ENCODE data around the gene TGM2.

TGM2 gene

DNA sequence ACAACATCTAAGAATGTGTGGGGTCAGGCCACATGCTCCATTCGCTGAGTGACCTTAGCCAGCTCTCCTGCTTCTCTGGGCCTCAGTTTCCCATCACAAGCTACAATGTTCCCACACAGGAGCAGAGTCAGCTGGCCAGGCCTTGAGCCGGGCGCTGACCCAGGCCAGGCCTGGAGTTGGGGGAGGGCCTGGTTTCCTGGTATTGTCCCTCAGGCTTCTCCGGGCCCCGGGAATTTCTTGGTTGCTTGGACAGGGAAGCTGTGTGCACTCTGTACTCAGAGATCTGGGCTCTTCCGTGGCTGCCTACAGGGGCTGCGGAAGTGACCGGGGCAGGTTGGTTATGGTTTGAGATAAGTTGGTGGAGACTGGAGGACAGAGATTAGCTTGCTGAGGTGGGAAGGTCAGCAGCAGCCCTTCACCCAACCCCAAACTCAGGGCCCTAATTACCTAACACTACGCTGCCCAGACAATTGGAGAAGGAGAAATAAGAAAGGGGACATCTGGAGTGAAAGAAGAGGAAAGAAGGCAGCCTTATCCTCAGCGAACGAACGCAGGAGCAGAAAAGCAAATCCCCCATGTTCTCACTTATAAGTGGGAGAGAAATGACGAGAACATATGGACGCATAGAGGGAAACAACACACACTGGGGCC is 6.2 kb downstream of the TGM2 start:
- DNase-seq = no peak

DNA sequence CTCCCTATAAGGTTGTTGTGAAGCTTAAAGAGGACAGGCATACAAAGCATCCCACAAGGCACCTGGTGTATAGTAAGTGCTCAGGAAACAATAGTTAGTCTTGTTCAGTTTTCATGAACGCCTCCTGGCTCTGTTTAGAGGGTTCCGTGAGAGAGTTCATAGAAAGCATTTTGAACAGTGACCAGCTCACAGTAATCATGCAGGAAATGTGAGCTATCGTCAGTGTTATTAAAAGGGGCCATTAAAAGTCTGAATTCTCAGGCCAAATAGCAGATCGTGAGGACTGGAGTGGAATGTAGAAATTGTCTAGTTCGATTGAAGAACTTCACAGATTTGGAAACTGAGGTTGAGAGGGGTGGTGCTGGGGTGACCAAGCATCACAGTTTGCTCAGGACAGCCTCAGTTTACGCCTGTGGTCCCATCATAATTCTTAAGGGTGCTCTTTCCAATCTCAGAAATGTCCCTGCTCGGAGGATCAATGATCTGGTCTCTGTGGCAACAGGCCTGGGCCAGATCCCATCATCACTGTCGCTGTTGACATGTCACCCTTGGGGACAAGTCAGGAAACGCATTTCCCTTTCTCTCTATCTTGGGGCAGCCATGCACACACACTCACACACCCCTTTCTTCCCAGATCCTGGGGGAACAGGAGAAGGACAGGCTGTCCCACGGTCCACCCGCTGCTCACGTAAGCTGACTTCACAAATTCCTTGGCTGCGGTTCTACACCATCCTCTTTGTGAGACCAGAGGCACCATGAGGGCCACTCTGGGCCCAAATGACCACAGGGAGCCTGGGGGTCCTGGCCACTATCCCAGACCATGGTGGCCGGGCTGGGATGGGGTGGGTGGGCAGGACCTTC is 7.2 kb downstream of the TGM2 start:
- no peak for DNase-seq

DNA sequence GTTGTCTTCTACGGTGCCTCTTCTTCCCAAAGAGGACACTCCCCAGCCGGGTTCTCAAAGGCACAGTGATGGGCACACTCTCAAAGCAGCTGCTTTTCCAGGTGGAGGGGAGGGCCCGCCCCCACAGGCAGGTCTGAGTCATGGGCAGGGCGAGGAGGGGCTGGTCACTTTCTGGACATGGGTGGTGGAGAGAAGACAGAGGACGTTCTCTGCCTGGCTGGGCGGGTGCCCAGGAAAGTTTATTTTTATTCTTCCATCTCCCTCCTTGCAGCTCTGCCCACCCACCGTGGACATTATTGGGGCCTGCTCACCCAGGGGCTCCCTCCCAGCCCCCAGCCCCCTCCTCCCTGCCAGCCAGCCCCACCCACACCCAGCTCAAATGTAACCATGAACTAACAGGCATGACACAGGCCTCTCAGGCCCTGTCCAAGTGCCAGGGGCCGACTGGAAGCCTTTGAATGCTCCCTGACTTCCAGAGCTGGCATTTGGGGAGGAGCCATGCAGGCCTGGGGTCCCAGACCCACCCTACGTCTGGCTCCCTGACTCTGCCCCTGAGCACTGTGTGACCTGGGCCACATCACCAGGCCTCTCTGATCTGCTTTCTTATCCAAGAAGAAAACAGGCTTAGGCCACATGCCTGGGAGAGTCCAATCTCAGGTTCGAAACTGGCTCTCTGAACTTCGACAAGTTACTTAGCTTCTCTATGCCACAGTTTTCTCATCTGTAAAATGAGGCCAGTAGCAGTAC is 8.0 kb downstream of the TGM2 start:
- DNase-seq = no peak

DNA sequence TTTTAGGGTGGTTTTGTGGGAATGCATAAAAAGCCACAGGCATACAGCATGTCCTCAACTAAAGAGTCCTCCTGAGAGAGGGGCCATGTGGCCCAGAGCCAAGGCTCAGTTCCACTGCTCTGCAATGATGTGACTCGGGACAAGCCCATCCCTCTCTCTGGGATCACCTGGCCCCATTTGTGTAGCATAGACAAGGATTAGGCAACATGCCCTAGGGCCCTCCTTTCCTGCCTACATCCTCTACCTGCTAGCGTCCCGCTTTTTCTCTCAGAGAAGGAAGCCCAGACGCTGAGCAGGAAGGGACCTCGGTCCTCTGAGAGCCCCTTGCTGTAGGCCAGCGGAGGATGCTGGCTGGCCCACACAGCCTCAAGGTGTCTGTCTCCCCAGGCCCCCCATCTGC is 8.8 kb downstream of the TGM2 start:
- no peak for DNase-seq

DNA sequence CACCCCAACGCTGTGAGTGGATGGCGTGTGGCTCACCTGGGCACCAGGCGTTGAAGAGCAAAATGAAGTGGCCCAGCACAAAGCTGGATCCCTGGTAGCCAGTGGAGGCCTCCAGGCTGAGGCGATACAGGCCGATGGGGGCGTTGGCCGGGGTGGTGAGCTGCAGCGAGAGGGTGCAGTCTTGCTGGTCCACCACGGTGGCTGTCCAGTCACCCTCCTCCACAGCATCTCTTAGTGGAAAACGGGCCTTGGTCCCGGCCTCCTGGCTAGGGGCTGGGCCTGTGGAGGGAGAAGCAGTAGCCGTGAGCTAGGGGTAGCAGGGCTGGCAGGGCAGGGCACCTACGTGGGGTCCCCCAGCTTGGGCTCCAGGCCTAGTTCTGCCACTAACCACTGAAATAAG is 9.3 kb downstream of the TGM2 start:
- no peak for DNase-seq

DNA sequence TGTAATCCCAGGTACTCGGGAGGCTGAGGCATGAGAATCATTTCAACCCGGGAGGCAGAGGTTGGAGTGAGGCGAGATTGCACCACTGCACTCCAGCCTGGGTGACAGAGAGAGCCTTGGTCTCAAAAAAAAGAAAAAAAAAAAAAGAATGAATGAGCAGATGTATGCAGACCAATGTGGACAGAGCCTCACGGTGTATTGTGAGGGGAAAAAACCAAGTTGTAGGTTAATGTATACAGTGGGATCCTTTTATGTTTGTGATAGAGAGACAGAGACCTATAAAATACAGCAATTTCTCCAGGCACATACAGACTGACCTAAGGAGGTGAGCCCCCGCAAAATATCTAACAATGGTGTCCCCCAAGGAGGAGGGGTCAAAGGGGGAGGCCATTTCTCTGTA is 11.7 kb downstream of the TGM2 start:
- no peak for DNase-seq

DNA sequence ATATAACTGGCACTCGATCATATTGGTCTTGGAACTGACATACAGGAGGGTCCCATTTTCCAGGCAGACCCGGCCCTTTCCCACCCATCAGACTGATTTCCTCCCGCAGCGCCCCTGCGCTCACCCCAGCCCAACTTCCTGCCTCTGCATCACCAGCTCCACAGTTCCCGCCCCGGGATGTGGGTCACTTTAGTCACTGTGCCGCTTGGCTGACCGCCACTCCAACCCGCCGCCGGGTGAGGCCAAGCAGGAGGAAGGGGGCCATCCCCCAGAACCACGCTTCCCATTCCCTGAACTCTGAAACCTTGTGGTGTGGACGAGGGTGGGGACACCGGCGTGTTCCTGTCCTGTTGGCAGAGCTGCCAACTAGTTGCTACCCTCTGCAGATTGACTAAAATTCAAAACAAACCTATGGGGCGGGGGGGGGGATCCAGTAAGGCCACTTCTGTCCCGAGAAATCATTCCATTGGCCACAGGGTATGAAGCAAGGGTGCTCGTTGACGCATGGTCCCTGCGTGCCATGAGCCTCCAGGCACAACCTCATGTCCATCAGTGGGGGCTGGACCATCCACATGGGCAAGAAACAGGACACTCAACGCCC is 12.3 kb downstream of the TGM2 start:
- DNase-seq = no peak

DNA sequence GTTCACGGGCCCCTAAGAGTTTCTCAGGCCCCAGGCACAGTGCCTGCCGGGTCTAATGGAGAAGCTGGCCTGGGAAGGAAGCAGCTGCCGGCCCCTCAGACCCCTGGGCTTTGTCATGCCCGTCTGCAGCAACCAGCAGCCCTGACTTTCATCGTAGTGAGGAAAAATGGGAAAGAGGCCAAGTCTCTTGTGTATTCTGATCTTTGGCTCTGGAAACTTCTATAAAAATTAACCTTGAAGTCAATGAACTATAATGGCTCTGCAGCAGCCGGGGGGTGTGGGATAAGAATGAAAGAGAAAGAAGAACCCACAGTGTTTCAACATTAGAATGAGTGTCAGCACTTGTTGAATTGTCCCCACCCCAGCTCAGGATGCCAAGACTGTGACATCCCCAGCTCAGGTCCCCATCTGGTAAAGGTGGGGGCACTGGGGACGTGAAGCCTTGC is 12.9 kb downstream of the TGM2 start:
- no peak for DNase-seq

DNA sequence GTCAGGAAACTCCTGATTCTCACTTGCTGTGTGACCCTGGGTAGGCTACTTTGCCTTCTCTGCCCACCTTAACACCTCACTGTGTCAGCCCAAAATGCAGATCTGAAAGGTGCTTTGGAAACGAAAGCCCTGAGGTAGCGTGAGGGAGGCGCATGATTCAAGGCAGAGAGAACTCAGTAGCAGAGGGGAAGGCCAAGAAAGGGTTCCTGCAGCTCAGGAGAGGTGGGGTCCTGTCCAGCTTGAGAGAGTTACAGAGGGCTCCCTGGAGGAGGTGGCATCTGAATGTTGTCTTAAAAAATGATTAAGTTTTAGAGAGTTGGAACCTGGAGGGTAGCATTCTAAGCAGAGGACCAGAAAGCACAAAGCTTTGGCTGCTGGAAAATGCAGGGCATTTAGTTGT is 13.6 kb downstream of the TGM2 start:
- DNase-seq = no peak

DNA sequence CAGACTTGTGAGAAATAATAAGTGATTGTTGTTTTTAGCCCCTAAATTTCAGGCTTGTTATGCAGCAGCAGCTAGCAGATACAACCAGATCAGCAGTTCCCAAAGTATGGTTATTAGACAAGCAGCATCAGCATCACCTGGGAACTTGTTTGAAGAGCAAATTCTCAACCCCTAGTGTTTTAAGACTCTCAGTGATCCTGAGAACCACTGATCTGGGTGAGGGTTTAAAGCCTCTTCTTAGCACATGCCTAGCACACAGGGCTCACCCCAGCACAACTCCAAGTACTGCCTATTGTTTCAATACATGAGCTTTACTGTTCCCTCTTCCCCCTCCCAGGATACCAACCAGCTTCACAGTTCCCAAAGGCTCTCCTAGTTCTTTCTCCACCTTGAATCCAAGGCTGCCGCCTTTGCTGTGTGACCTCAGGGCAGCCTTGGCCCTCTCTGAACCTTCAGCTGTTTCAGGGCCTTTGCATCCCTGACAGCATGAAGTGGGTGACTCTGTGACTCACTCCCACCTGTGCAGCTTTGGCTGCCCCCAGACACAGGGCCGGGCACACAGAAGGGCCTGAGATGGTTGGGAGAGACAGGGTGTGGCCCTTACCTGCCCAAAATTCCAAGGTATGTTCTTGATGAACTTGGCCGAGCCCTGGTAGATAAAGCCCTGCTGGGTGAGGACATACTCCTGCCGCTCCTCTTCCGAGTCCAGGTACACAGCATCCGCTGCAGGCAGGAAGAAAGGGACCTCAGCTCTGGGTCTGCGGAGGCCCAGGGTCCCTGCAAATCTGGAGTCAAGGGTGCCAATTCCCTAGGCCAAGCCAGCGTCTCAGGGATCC is 14.5 kb downstream of the TGM2 start:
- DNase-seq = no peak

DNA sequence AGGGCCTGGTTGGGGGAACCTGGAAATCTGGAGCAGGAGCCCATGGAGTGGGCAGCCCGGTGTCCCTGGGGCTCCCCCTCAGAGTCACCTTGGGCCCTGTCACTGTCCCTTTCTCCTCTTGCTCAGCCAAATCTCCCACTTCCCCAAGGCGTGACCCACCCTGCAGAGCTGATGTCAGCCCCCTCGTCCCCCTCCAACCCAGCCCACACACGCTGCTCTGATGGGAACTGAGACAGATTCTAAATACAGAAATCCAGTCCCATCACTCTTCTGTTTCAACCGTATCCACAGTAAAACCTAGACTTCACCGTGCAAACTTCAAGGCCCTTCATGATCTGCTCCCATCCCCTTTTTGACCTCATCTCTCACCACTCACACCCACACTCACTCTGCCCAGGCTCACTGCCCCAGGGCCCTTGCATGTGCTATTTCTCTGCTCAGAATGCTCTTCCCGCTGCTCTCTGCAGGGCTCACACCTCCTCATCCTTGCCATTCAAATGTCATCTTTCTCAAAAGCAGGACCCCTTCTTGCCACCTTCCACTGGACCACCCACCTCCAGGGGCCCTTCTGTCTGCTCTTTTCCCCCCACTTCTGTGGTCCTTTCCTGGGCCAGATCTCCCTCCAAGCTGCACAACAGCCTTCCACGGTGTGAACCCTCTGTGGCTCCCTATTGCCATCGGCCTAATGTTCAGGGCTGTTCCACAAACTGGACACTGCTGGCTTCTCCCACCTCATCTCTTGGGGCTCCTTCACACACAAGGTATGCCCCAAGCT is 16.6 kb downstream of the TGM2 start:
- no peak for DNase-seq

DNA sequence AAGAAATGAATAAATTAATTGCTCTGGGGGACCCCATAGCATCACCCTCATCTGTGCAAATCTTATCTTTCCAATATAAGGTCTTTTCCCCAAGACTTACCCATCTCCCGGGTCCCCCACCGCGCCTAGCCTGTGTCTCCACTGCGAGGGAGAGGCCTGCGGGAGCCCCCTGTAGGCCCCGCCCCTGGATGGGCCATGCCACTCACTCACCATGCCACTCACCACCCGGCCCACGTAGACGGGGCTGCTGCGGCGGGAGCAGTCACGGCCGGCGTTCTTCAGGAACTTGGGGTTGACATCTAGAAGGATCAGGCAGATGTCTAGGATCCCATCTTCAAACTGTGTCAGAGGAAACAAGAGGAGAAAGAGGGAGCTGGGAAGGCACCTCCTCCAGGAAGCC is 17.3 kb downstream of the TGM2 start:
- no peak for DNase-seq

DNA sequence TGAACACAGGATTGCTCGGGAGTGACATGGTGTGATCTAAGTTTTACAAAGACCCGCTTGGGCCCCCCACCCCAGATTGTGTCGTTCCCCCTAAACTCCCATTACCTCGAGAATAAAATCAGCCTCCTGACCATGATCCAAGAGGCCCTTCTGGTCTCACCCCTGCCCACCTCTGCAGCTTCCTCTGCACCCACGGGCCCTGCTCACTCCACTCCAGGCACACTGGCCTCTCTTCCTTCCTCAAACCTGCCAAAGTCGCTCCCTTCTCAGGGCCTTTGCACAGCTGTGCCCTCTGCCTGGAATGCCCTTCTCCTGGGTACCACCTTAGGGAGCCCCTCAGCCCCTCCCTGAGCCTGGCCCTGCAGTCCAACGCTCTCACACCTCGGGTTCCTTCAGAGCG is 17.9 kb downstream of the TGM2 start:
- DNase-seq = no peak

DNA sequence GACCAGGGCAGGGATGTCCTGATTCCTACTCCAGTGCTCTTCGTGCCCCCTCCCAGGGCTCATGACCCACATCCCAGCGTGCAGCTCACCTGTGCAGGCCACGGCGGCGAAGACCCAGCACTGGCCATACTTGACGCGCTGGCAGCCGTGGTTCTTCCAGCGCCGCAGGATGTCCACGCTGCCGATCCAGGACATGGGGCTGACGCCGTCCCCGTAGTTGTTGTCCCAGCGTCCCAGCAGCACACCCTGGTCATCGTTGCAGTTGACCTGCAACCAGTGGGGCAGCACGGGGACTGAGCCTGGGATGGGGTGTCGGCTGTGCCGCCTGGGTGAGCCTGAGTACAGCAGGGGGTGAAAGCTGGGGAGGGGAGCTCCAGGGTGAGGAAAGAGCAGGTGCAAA is 18.4 kb downstream of the TGM2 start:
- no peak for DNase-seq

DNA sequence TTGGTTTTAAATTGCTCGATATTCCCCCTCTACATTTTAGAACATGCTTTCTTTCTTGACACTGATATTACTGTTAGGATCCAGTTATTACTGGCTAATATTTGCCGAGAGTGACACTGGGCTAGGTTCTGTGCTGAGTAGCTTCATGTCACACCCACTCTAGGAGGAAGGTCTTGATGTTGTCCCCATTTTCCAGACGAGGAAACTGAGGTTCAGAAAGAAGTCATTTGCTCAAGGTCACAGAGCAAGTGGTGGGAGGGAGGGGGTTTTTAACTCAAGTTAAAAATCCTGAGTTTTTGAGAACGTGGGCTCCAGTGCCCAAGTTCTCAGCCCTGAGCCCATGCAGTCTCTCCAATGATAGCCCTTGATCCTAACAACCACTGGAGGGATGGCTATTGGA is 18.9 kb downstream of the TGM2 start:
- DNase-seq = no peak

DNA sequence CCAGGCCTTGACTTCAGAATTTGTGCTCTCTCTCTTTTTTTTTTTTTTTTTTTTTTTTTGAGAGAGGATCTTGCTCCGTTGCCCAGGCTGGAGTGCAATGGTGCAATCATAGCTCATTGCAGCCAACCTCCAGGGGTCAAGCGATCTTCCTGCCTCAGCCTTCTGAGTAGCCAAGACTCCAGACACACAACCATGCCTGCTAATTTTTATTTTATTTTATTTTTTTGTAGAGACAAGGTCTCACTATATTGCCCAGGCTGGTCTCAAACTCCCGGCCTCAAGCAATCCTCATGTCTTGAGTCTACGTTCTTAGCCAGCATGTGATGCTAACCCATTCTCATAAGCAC is 19.4 kb downstream of the TGM2 start:
- no peak for DNase-seq

DNA sequence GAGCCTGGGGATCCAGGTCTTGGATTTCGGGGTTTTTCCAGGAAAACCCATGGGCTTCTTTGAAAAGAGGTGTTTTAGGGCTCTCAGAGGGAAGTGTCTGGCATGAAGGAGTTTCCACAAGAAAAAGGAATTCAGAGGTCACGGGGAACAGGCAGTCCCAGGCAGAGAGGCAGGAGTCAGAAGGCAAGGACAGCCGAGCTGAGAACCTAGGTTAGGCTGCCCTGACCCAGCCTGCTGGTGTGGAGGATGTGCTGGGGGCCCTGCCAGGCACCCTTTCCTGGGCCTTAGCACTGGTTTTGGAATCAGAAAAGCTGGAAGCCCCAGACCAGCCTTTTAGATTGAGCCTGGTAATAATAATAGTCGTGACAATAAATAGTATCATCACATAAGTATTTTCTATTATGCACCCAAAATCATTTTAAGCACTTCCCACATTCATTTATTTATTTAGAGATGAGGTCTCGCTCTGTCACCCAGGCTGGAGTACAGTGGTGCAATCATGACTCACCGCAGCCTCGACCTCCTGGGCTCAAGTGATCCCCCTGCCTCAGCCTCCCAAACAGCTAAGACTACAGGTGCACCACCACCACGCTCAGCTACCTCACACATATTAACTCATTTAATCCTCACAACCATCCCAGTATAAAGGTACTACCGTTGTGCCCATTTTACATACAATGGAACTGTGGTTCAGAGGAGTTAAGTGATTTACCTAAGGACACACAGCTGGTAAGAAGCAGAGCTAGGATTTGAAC is 19.9 kb downstream of the TGM2 start:
- no peak for DNase-seq

DNA sequence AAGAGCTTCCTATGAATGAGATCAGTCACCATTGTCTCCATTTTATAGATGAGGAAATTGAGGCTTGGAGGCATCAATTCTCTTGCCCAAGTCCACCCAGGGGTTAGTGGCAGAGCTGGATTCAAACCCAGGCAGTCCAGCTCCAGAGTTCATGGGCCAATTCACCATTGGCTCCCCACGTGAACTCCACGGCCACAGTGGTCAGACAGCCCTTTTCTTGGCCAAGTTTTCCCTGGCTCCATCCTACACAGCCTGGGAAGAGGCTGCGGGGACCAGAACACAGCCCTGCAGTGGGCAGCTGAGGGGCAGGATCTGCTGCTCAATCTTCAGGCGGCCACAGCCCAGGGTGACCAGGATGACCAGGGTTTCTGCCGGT is 20.5 kb downstream of the TGM2 start:
- no peak for DNase-seq

DNA sequence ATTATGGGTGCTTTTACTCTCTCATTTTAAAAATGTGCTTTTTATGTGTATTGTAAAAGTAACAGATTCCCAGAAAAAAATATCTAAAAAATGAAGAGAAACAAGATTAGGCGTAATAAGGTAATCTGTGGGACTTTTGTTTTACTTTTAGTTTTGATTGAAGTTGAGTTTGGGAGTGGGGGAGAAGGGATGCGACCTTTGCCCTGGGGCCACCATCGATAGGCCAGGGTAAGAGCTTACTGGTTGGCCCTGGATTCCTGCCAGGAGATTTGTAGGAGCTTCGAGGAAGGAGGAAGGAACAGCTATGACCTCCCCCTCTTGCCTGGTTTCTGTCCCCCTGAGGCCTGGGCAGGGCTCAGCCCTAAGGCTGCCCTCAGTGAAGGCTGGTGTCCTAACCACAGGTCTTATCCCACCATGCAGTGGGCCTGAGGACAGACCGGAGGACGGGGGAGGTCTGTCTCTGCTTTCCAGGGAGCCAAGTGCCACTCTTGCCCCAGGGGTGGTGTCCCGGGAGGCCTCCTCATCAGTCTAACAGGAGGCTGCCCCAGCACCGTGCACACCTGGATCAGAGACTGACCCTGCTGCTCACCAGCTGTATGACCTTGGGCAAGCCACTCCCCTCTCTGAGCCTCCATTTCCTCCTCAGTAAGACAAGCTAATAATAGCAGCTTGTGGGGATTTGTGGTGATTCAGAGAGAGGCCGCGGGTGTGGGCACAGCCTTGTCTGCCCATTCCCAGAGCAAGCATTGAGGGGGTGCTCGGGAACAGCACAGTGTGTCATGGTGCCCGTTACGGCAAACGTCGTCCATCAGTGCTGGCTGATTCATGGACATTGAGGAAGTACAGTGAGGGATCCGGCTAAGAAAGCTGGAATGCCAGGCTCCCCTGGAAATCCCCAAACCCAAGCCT is 21.2 kb downstream of the TGM2 start:
- no peak for DNase-seq

DNA sequence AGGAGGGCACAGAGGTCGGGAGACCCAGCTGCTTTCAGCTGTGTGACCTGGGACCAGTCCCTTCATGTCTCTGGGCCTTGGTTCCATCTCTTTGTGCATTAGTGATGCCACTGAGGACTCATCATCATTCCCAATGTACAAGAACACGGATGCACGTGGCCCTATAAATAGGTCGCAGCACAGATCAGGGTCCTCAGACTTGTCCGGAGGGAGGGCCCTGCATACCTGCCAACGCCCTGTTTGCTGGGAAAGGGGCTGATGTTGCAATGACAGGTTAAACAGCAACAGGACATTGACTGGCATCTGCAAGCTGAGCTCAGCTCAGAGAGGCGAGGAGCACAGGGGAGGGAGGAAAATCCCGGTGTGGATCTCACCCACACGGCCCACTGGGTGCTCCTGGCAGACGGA is 21.8 kb downstream of the TGM2 start:
- no peak for DNase-seq
